Lower lobe of right lung (tissue), 2 donors: ENCODE measurements around the gene INPPL1. TPM values are rescaled to one million over a fixed set of nuclear protein-coding genes. Genes with fewer than 3 reads are reported as not detected.

Experiments
- ATAC-seq, 2 donors: fragments of 200-7000 bp; cut with Tn5 transposase; one replicate each; pipeline ENCODE4 v1.9.1; 2020 to 2022; ENCODE audit warnings: mild to moderate bottlenecking in 2 of 2, moderate library complexity in 2 of 2
- DNase-seq: peaks from one replicate; pipeline ENCODE4 v3.0.0-alpha.2; 2020
- H3K27ac ChIP-seq: fragments of 200-600 bp; one replicate; pipeline ENCODE4 v1.8.0; 2022
- H3K27me3 ChIP-seq: fragments of 200-600 bp; one replicate; pipeline ENCODE4 v1.8.0; 2022; ENCODE audit warnings: low read depth
- H3K36me3 ChIP-seq: fragments of 200-600 bp; one replicate; pipeline ENCODE4 v1.8.0; 2022; ENCODE audit warnings: mild to moderate bottlenecking
- H3K4me1 ChIP-seq: fragments of 200-600 bp; one replicate; pipeline ENCODE4 v1.8.0; 2022
- H3K4me3 ChIP-seq: fragments of 200-600 bp; one replicate; pipeline ENCODE4 v1.8.0; 2022; ENCODE audit warnings: mild to moderate bottlenecking
- H3K9me3 ChIP-seq: fragments of 200-600 bp; one replicate; pipeline ENCODE4 v1.8.0; 2022
- CTCF ChIP-seq: fragments of 200-600 bp; IDR thresholded peaks from one replicate; pipeline ENCODE4 v1.8.0; 2022; ENCODE audit warnings: antibody characterized with exemption, mild to moderate bottlenecking
- intact Hi-C: fragments of 100-400 bp; cut with DNase I; formaldehyde crosslinking; loops from one replicate; pipeline ENCODE4 v1.11.0; 2022
- total RNA-seq: library from RNA; stranded (reverse); fragmentation: NEBNext Ultra II Directional; extraction: Animal tissue kit (Norgen Biotek cat#: 25700); gene quantifications from one replicate; pipeline ENCODE4 v1.2.1, GENCODE V29; 2021
- donor health status: DM: no; HTN: yes; CAD: no; lungs with severe emphysema.

INPPL1 gene
- total RNA-seq, 1 donor from 2014 or later: 147 TPM

GRCh38 chr11:72233773-72234513 lies 9.4 kb downstream of the INPPL1 start:
- peaks cover 17% of the 10 kb centered on the region for H3K4me1 ChIP-seq
- H3K36me3 ChIP-seq: peaks cover 93% of the 10 kb centered on the region
- H3K4me3 ChIP-seq: no peak overlapping the region
- H3K27ac ChIP-seq: no peak overlapping the region
- ATAC-seq (no peak), DNase-seq (no peak)
- intact Hi-C loops: no loop called here
- H3K27me3 ChIP-seq: no peaks in the 10 kb centered on the region
- H3K9me3 ChIP-seq: no peaks in the 10 kb centered on the region
- TF ChIP-seq CTCF: no peak

- no peak for TF ChIP-seq CTCF
- H3K36me3 ChIP-seq: peaks cover 88% of the 10 kb centered on the region
- DNase-seq: no peak
- no peaks in the 10 kb centered on the region for H3K27me3 ChIP-seq
- no peak overlapping the region for H3K27ac ChIP-seq
- intact Hi-C loops: no loop called here
- ATAC-seq: no peak
- H3K4me1 ChIP-seq: peaks cover 22% of the 10 kb centered on the region
- H3K4me3 ChIP-seq: no peak overlapping the region
- H3K9me3 ChIP-seq: no peaks in the 10 kb centered on the region
Observed at GRCh38 chr11:72234514-72234830, 9.9 kb downstream of the INPPL1 start.

- DNase-seq: no peak
- H3K36me3 ChIP-seq: peaks cover 83% of the 10 kb centered on the region
- TF ChIP-seq CTCF: no peak
Observed at GRCh38 chr11:72234920-72235319, 10.4 kb downstream of the INPPL1 start.

GRCh38 chr11:72235351-72236057 lies 10.9 kb downstream of the INPPL1 start:
- no peak for ATAC-seq
- Histone ChIP-seq H3K27ac (no peak overlapping the region), H3K27me3 (peaks cover 6% of the 10 kb centered on the region), H3K4me3 (no peak overlapping the region), H3K4me1 (peaks cover 31% of the 10 kb centered on the region), H3K9me3 (no peaks in the 10 kb centered on the region), H3K36me3 (peaks cover 77% of the 10 kb centered on the region)
- DNase-seq: no peak
- no peak for TF ChIP-seq CTCF
- intact Hi-C loops: no loop called here

More at GRCh38 chr11:72234920-72235319, 10.4 kb downstream of the INPPL1 start:
- no peak for ATAC-seq
- no peaks in the 10 kb centered on the region for H3K9me3 ChIP-seq
- peaks cover 25% of the 10 kb centered on the region for H3K4me1 ChIP-seq
- H3K27me3 ChIP-seq: peaks cover under 1% of the 10 kb centered on the region
- intact Hi-C loops: no loop called here
- H3K4me3 ChIP-seq: no peak overlapping the region
- H3K27ac ChIP-seq: no peak overlapping the region

- peaks cover 35% of the 10 kb centered on the region for H3K4me1 ChIP-seq
- peaks cover 70% of the 10 kb centered on the region for H3K36me3 ChIP-seq
- no peak overlapping the region for H3K27ac ChIP-seq
- peaks cover 13% of the 10 kb centered on the region for H3K27me3 ChIP-seq
- DNase-seq (no peak), ATAC-seq (no peak)
- no peak overlapping the region for H3K4me3 ChIP-seq
- H3K9me3 ChIP-seq: no peaks in the 10 kb centered on the region
- no peak for TF ChIP-seq CTCF
- intact Hi-C loops: no loop called here
Observed at GRCh38 chr11:72236083-72236697, 11.6 kb downstream of the INPPL1 start.
